GM12891 (cell line): Measurements from ENCODE around the gene USP34.

Source experiments
- PAX5 ChIP-seq: IDR thresholded peaks from 2 replicates; pipeline ENCODE4 v1.6.1; 2011; ENCODE audit warnings: low read length, moderate library complexity, mild to moderate bottlenecking; ENCODE audit not compliant: insufficient read depth, severe bottlenecking
- POLR2A ChIP-seq: IDR thresholded peaks from 2 replicates; pipeline ENCODE4 v1.6.1; 2011; ENCODE audit warnings: low read depth, low read length, control low read depth
- POLR2AphosphoS5 ChIP-seq: IDR thresholded peaks from 2 replicates; pipeline ENCODE4 v1.6.1; 2011; ENCODE audit warnings: low read depth, low read length, control low read depth
- POU2F2 ChIP-seq: IDR thresholded peaks from 2 replicates; pipeline ENCODE4 v1.6.1; 2011; ENCODE audit warnings: low read depth, mild to moderate bottlenecking, control low read depth, low read length, moderate library complexity
- SPI1 ChIP-seq: IDR thresholded peaks from 2 replicates; pipeline ENCODE4 v1.6.1; 2011; ENCODE audit warnings: low read depth, low read length, control low read depth
- TAF1 ChIP-seq: IDR thresholded peaks from 2 replicates; pipeline ENCODE4 v1.6.1; 2011; ENCODE audit warnings: low read depth, low read length, control low read depth

DNA sequence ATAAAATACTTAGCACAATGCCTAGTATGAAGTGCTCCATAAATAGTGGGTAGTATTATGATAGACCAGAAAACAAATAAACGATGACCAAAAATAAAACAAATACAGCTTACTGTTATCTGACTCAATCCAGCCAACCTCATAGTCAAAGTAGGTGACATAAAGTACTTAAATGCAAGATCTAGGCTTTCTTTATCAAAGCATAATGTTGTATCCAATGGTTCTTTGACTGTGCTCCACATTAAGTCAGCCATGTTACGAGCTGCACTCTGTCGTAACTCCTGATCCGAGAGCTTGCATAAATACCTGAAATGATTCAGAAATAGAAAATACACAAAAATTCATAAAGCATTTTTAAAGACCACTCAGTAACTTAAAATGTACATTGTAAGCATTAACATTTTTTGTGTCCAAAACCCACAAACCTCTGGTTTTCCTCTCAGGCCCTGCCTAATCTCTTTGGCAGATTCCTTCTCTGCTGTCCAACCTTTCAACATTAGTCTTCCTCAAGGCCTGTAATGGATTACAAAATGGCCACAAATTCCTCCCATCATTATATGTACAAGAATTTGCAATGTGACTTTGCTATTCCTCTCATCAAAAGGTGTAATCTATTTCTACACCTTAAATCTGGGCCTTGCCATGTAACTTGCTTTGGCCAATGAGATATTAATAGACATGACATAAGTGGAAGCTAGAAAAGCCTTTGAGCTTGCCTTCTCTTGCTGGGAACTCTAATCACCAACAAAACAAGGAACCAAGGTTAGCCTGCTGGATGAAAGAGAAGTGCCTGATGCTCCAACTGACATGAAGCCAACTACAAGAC is 90.6 kb downstream of the USP34 start:
- TF ChIP-seq POLR2AphosphoS5, result no peak
- TF ChIP-seq TAF1, result no peak
- TF ChIP-seq POLR2A, result no peak
- TF ChIP-seq POU2F2, result no peak
- TF ChIP-seq SPI1, result no peak
- TF ChIP-seq PAX5, result no peak
